ENCODE measurements around the gene AOAH.

The AOAH gene

DNA sequence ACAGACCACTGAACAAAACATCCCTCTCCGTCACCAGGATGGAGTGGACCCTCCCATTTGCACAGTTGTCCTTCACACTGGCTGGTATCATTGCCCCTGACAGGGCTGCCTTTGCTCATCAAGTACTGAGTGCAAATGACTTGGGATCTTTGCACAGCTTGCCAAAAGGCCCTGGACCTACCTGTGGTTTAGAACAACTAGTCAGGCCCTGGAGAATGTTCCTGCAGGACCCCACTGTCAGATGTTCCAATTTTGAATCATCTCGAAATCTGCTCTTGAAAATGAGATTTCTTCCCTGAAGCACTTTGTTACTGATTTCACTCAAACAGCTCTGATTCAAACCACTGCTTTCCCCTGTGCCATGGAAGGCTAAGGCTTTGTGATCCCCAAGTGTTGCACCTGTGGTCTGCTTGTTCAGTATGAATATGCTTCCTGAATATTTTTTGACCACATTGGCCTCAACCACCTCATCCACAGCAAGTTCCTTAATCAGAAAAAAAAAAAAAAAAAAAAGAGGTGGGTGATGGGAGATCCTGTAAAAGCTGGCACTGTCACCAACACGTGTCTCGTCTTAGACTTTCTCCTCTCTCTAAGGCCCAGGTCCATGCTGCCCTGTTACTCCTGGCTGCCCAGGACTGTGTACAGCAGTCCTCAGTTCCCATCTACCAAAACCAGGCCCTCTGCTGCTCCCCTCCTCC, 2.7 kb upstream of the AOAH start:
- Histone ChIP-seq H3K36me3 (replicated peaks; ENCODE audit: insufficient read depth, low read length) (no peaks in the 10 kb centered on the region), H3K9me2 (replicated peaks; ENCODE audit: insufficient read depth, low read length) (no peaks in the 10 kb centered on the region), H3K79me2 (ENCODE audit: low read length) (no peaks in the 10 kb centered on the region), H3K4me3 (ENCODE audit: low read length) (no peak overlapping the region), H3F3A (ENCODE audit: insufficient read depth, low read length) (no peaks in the 10 kb centered on the region), H4K20me1 (ENCODE audit: insufficient read depth, low read length) (no peaks in the 10 kb centered on the region), H3K27me3 (replicated peaks; ENCODE audit: insufficient read depth, low read length) (no peaks in the 10 kb centered on the region), H3K9ac (ENCODE audit: low read length) (no peak overlapping the region), H2AFZ (ENCODE audit: low read length) (no peak overlapping the region), H3K4me2 (ENCODE audit: low read depth, low read length) (no peak overlapping the region), H3K27ac (ENCODE audit: low read length) (no peak overlapping the region), H3K9me3 (replicated peaks; ENCODE audit: insufficient read depth, low read length) (no peaks in the 10 kb centered on the region), H3K4me1 (ENCODE audit: low read length) (no peaks in the 10 kb centered on the region)
- TF ChIP-seq EZH2 (optimal IDR thresholded peaks at IDR 0.05; ENCODE audit: low read depth, low read length) (no peak), EZH2phosphoT487 (IDR thresholded peaks at IDR 0.05; ENCODE audit: low read length) (no peak)
- TF ChIP-seq, protein P1, sequence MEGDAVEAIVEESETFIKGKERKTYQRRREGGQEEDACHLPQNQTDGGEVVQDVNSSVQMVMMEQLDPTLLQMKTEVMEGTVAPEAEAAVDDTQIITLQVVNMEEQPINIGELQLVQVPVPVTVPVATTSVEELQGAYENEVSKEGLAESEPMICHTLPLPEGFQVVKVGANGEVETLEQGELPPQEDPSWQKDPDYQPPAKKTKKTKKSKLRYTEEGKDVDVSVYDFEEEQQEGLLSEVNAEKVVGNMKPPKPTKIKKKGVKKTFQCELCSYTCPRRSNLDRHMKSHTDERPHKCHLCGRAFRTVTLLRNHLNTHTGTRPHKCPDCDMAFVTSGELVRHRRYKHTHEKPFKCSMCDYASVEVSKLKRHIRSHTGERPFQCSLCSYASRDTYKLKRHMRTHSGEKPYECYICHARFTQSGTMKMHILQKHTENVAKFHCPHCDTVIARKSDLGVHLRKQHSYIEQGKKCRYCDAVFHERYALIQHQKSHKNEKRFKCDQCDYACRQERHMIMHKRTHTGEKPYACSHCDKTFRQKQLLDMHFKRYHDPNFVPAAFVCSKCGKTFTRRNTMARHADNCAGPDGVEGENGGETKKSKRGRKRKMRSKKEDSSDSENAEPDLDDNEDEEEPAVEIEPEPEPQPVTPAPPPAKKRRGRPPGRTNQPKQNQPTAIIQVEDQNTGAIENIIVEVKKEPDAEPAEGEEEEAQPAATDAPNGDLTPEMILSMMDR (IDR thresholded peaks at IDR 0.05; ENCODE audit: low read length) = no peak
- DNase-seq = no peak

DNA sequence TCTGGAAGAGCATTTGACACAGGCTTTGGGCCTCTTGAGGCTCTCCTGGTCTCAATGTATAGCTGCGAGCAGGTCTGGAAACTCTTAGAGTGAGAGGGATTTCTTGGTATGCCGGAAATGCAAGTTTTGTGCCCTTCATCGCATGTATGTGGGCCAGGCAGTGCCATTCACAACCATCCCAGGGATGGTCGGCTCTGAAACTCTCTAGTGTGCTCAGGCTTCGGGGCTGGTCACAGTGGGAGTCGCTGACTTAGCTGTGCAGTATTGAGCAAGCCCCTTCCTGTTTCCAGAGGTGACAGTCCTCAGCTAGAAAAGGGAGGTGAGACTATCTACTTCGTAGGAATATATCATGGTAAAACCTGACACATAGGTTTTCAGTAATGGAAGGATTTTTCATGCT, 2.0 kb upstream of the AOAH start:
- no peak for DNase-seq

DNA sequence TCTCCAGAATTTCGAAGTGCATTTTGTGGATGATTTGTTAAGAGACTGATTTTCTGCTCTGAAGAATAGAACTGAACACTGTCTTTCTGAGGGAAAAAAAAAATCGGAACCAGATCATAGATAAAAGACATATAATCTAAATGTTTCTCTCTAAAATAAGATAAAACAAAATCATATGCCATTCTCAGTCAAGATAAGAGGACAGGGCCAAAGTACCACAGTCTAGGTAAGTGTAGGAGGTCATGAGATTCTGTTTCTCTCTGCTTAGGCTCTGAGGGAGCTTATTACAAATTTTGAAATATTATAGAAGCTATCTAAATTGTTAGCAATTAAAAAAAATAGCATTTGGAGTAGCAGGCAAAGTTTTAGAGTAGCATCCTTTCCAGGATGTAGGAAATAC, 702 bp upstream of the AOAH start:
- no peaks in the 10 kb centered on the region for H3K27me3 ChIP-seq (replicated peaks; ENCODE audit: insufficient read depth, low read length)
- H3K4me3 ChIP-seq (ENCODE audit: low read length) = no peak overlapping the region
- H2AFZ ChIP-seq (ENCODE audit: low read length) = no peak overlapping the region; the same call in 1 of the 2 replicates
- no peaks in the 10 kb centered on the region for H3F3A ChIP-seq (ENCODE audit: insufficient read depth, low read length)
- H3K4me1 ChIP-seq (ENCODE audit: low read length) = no peaks in the 10 kb centered on the region
- no peaks in the 10 kb centered on the region for H3K36me3 ChIP-seq (replicated peaks; ENCODE audit: insufficient read depth, low read length)
- DNase-seq = no peak
- no peak overlapping the region for H3K27ac ChIP-seq (ENCODE audit: low read length)
- no peaks in the 10 kb centered on the region for H3K9me2 ChIP-seq (replicated peaks; ENCODE audit: insufficient read depth, low read length)
- no peaks in the 10 kb centered on the region for H4K20me1 ChIP-seq (ENCODE audit: insufficient read depth, low read length)
- H3K9me3 ChIP-seq (replicated peaks; ENCODE audit: insufficient read depth, low read length) = no peaks in the 10 kb centered on the region
- H3K9ac ChIP-seq (ENCODE audit: low read length) = no peak overlapping the region
- no peak for TF ChIP-seq EZH2 (optimal IDR thresholded peaks at IDR 0.05; ENCODE audit: low read depth, low read length)
- TF ChIP-seq EZH2phosphoT487 (IDR thresholded peaks at IDR 0.05; ENCODE audit: low read length) = no peak
- TF ChIP-seq, protein P1 (IDR thresholded peaks at IDR 0.05; ENCODE audit: low read length) = no peak
- no peaks in the 10 kb centered on the region for H3K79me2 ChIP-seq (ENCODE audit: low read length)
- no peak overlapping the region for H3K4me2 ChIP-seq (ENCODE audit: low read depth, low read length)

More for the DNA sequence above, 2.0 kb upstream of the AOAH start:
- H3K9ac ChIP-seq (ENCODE audit: low read length) = no peak overlapping the region
- H3K79me2 ChIP-seq (ENCODE audit: low read length) = no peaks in the 10 kb centered on the region
- TF ChIP-seq, protein P1 (IDR thresholded peaks at IDR 0.05; ENCODE audit: low read length) = no peak
- TF ChIP-seq EZH2phosphoT487 (IDR thresholded peaks at IDR 0.05; ENCODE audit: low read length) (no peak), EZH2 (optimal IDR thresholded peaks at IDR 0.05; ENCODE audit: low read depth, low read length) (no peak)
- H3K4me2 ChIP-seq (ENCODE audit: low read depth, low read length) = no peak overlapping the region
- H3K9me3 ChIP-seq (replicated peaks; ENCODE audit: insufficient read depth, low read length) = no peaks in the 10 kb centered on the region
- H3K27ac ChIP-seq (ENCODE audit: low read length) = no peak overlapping the region
- H3K4me3 ChIP-seq (ENCODE audit: low read length) = no peak overlapping the region
- H4K20me1 ChIP-seq (ENCODE audit: insufficient read depth, low read length) = no peaks in the 10 kb centered on the region
- H3K4me1 ChIP-seq (ENCODE audit: low read length) = no peaks in the 10 kb centered on the region
- no peaks in the 10 kb centered on the region for H3K27me3 ChIP-seq (replicated peaks; ENCODE audit: insufficient read depth, low read length)
- H3K36me3 ChIP-seq (replicated peaks; ENCODE audit: insufficient read depth, low read length) = no peaks in the 10 kb centered on the region
- no peaks in the 10 kb centered on the region for H3F3A ChIP-seq (ENCODE audit: insufficient read depth, low read length)
- no peaks in the 10 kb centered on the region for H3K9me2 ChIP-seq (replicated peaks; ENCODE audit: insufficient read depth, low read length)
- no peak overlapping the region for H2AFZ ChIP-seq (ENCODE audit: low read length)
